Measurements from ENCODE around the gene RERE. TPM values are rescaled to one million over a fixed set of nuclear protein-coding genes. Genes with fewer than 3 reads are reported as not detected.

Gene RERE
- total RNA-seq, 1 donor from 2014 or later, result 124 TPM

DNA sequence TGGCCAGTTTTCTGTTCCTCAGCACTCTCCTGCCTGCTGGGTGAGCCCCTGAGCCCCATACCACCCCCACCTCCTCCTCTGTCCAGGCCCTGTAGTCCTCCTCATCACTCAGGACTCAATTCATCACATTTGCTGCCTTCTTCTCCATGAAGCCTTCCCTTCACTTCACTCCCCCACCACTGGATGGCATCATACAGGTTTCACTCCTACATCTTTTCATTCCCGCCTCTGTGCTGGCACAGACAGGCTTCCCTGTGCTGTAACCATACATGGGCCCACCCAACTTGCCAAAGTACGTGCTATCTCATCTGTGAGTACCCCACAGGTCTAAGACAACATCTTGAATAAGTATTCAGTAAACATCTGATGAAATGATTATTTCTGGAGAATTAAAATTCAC lies 442.6 kb downstream of the RERE start:
- Histone ChIP-seq H3K4me2 (ENCODE audit: low read length) (no peak overlapping the region), H3K9ac (ENCODE audit: low read length) (no peak overlapping the region), H3K36me3 (ENCODE audit: insufficient read depth, low read length) (no peaks in the 10 kb centered on the region), H3K4me3 (ENCODE audit: insufficient read depth, low read depth, low read length) (no peak overlapping the region), H2AFZ (ENCODE audit: low read depth, low read length) (no peak overlapping the region), H3K27me3 (ENCODE audit: insufficient read depth, low read length) (no peaks in the 10 kb centered on the region), H3K9me3 (ENCODE audit: insufficient read depth, low read depth, low read length) (no peaks in the 10 kb centered on the region), H3K79me2 (ENCODE audit: insufficient read depth, low read length) (peaks cover 71% of the 10 kb centered on the region), H3K4me1 (ENCODE audit: insufficient read depth, low read length) (peaks cover 41% of the 10 kb centered on the region), H4K20me1 (ENCODE audit: insufficient read depth, low read length) (peaks cover 83% of the 10 kb centered on the region), H3K27ac (ENCODE audit: low read depth, low read length) (peak overlapping the region; percentile 81)
- DNase-seq (ENCODE audit: low read depth), result no peak
- no peak for FAIRE-seq
- Mint-ChIP-seq H3K4me3 (ENCODE audit: unreplicated experiment) (no peak overlapping the region), H3K4me1 (ENCODE audit: low read depth, unreplicated experiment) (peaks cover 58% of the 10 kb centered on the region), H3K9me3 (ENCODE audit: unreplicated experiment) (no peaks in the 10 kb centered on the region), H3K27ac (ENCODE audit: unreplicated experiment) (no peak overlapping the region), H3K27me3 (ENCODE audit: low read depth, unreplicated experiment) (no peaks in the 10 kb centered on the region), H3K36me3 (ENCODE audit: low read depth, unreplicated experiment) (peaks cover 12% of the 10 kb centered on the region)
- TF ChIP-seq EZH2 (IDR thresholded peaks at IDR 0.05; ENCODE audit: insufficient read depth, low read length) (no peak), CTCF (IDR thresholded peaks at IDR 0.05; ENCODE audit: insufficient read depth, low read depth, low read length) (peak; percentile 35)

GRCh38 chr1:8374356-8374755 lies 443.1 kb downstream of the RERE start:
- Mint-ChIP-seq H3K27me3 (ENCODE audit: low read depth, unreplicated experiment) (no peaks in the 10 kb centered on the region), H3K27ac (ENCODE audit: unreplicated experiment) (peak overlapping the region; percentile 76), H3K36me3 (ENCODE audit: low read depth, unreplicated experiment) (peaks cover 12% of the 10 kb centered on the region), H3K4me3 (ENCODE audit: unreplicated experiment) (no peak overlapping the region), H3K9me3 (ENCODE audit: unreplicated experiment) (no peaks in the 10 kb centered on the region), H3K4me1 (ENCODE audit: low read depth, unreplicated experiment) (peaks cover 59% of the 10 kb centered on the region)
- Histone ChIP-seq H4K20me1 (ENCODE audit: insufficient read depth, low read length) (peaks cover 79% of the 10 kb centered on the region), H3K36me3 (ENCODE audit: insufficient read depth, low read length) (no peaks in the 10 kb centered on the region), H3K27me3 (ENCODE audit: insufficient read depth, low read length) (no peaks in the 10 kb centered on the region), H3K27ac (ENCODE audit: low read depth, low read length) (peak overlapping the region; percentile 81), H3K79me2 (ENCODE audit: insufficient read depth, low read length) (peaks cover 68% of the 10 kb centered on the region), H3K4me1 (ENCODE audit: insufficient read depth, low read length) (peaks cover 41% of the 10 kb centered on the region), H3K4me2 (ENCODE audit: low read length) (peak overlapping the region; percentile 78), H3K9ac (ENCODE audit: low read length) (peak overlapping the region; percentile 72), H3K9me3 (ENCODE audit: insufficient read depth, low read depth, low read length) (no peaks in the 10 kb centered on the region), H3K4me3 (ENCODE audit: insufficient read depth, low read depth, low read length) (no peak overlapping the region), H2AFZ (ENCODE audit: low read depth, low read length) (no peak overlapping the region)
- FAIRE-seq, result no peak
- no peak for DNase-seq (ENCODE audit: low read depth)
- TF ChIP-seq EZH2 (IDR thresholded peaks at IDR 0.05; ENCODE audit: insufficient read depth, low read length) (no peak), CTCF (IDR thresholded peaks at IDR 0.05; ENCODE audit: insufficient read depth, low read depth, low read length) (no peak)

DNA sequence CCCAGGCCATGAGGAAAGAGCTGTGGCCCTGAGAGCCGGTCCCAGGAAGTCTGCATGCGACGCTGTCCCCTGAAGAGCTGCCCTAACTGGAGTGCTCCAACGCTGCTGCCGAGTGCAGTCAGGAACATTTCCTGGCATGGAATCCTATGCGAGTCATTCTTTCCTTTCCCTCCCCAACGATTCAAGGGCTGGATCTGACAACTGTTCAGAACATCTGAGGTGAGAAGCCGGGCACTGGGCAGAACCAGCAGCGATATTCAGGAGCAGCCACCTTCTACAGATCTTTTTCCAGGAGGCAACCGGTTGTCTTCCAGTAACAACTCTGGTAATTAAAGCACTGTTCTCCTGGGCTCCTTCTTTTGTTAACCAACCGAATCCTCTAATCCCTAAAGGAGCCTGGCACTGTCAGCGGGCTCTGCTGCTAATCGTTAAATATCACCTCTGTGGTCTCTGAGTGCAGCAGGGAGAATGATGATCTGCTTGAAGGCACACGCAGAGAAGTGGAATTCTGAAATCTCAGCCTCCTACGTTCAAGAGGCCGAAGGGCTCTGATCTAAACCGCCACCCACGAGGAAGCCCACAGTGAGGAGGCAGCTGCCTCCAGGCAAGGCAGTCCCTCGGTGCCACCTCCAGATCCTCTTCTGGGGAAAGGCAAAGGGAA lies 443.7 kb downstream of the RERE start:
- H2AFZ ChIP-seq (ENCODE audit: low read depth, low read length), result no peak overlapping the region
- peaks cover 66% of the 10 kb centered on the region for H3K79me2 ChIP-seq (ENCODE audit: insufficient read depth, low read length)
- H3K27me3 Mint-ChIP-seq (ENCODE audit: low read depth, unreplicated experiment), result no peaks in the 10 kb centered on the region
- DNase-seq (ENCODE audit: low read depth) (peak; percentile 90), FAIRE-seq (no peak)
- H3K9me3 Mint-ChIP-seq (ENCODE audit: unreplicated experiment), result no peaks in the 10 kb centered on the region
- peaks cover 57% of the 10 kb centered on the region for H3K4me1 Mint-ChIP-seq (ENCODE audit: low read depth, unreplicated experiment)
- TF ChIP-seq EZH2 (IDR thresholded peaks at IDR 0.05; ENCODE audit: insufficient read depth, low read length) (no peak), CTCF (IDR thresholded peaks at IDR 0.05; ENCODE audit: insufficient read depth, low read depth, low read length) (no peak)
- H3K9me3 ChIP-seq (ENCODE audit: insufficient read depth, low read depth, low read length), result no peaks in the 10 kb centered on the region
- H3K9ac ChIP-seq (ENCODE audit: low read length), result peak overlapping the region; percentile 72
- H3K27ac ChIP-seq (ENCODE audit: low read depth, low read length), result peak overlapping the region; percentile 81
- no peaks in the 10 kb centered on the region for H3K27me3 ChIP-seq (ENCODE audit: insufficient read depth, low read length)
- H3K36me3 ChIP-seq (ENCODE audit: insufficient read depth, low read length), result no peaks in the 10 kb centered on the region
- peaks cover 78% of the 10 kb centered on the region for H4K20me1 ChIP-seq (ENCODE audit: insufficient read depth, low read length)
- H3K4me3 ChIP-seq (ENCODE audit: insufficient read depth, low read depth, low read length), result peak overlapping the region; percentile 42
- peak overlapping the region; percentile 78 for H3K4me2 ChIP-seq (ENCODE audit: low read length)
- H3K4me1 ChIP-seq (ENCODE audit: insufficient read depth, low read length), result peaks cover 41% of the 10 kb centered on the region
- peak overlapping the region; percentile 45 for H3K27ac Mint-ChIP-seq (ENCODE audit: unreplicated experiment)
- peak overlapping the region; percentile 46 for H3K4me3 Mint-ChIP-seq (ENCODE audit: unreplicated experiment)
- H3K36me3 Mint-ChIP-seq (ENCODE audit: low read depth, unreplicated experiment), result peaks cover 12% of the 10 kb centered on the region
